NCI-H1694 treated with DMSO at 0.1 percent for 48 hours (cell line): ENCODE measurements around the gene FRG2.
"Not testable (repeated sequence)": the region's sequence is repeated elsewhere in the genome, so short reads cannot be mapped to it uniquely, and the experiment has no call there.

Experiments
- DNase-seq: peaks from one replicate; lab custom pipeline; 2025; lab: John Stamatoyannopoulos, UW

FRG2 gene

DNA sequence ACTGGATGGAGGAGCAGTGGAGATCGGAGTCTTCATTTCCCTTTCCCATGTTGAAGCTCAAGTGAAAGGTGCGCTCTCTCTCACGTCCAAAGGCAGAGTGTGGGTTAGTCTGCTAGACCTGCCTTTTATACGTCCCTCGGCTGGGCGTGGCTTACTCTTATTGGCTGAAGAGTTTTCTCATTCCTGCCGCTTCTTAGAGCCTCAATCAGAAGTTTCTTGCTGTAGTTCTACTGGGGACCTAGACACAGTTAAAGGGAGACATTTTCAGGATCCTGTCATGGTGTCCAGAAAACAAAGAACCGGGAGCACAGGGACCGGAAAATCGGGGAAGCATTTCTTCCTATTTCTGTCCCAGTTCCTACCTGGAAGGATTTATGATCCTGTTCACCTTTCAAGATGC, at the start of gene FRG2:
Gene FRG2 (minus strand): TSS at position 101 of the 400 bp plus-strand sequence. CDS start 52 bp downstream, at position 49.
- DNase-seq: not testable (repeated sequence)

DNA sequence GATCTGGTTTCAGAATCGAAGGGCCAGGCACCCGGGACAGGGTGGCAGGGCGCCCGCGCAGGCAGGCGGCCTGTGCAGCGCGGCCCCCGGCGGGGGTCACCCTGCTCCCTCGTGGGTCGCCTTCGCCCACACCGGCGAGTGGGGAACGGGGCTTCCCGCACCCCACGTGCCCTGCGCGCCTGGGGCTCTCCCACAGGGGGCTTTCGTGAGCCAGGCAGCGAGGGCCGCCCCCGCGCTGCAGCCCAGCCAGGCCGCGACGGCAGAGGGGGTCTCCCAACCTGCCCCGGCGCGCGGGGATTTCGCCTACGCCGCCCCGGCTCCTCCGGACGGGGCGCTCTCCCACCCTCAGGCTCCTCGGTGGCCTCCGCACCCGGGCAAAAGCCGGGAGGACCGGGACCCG, 41.3 kb upstream of the FRG2 start:
- not testable (repeated sequence) for DNase-seq

DNA sequence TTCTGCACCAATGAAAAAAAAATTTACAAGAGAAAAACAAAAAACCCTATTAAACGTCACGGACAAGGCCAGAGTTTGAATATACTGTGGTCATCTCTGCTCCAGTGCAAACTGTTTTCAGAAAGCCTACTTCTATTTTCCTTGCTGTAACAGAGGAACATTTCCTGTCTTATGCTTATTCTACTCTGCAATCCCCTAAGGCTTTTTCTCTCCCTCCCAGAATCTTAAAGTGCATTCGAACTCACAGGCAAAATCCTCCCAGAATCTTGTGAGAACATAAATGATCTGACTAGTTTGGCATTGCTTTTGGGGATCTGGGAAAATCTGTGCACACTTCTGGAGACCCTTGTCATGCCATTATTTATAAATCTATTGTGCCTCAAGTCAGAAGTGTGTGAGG, 37.7 kb upstream of the FRG2 start:
- DNase-seq: not testable (repeated sequence)

DNA sequence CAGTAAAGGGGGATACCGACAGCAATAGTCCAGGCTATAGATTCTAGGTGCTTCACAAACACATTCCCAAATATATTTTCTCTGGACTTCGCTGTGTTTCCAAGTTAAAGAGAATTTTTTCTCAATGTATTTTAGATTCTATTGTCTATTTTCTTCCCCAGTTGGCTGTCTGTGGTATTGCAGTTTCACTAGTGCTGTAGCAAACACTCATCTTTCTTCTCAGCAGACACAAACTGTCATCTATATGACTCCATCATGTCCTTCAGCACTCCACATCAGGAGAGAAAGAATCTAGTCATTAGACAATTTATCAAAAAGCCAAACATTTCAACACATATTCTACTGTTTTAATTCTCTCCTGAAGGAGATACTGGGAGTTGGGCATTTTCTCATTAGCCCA, 37.3 kb upstream of the FRG2 start, which contains the start of gene DBET:
Gene DBET (plus strand): TSS at position 161 of the 400 bp plus-strand sequence.
- not testable (repeated sequence) for DNase-seq

DNA sequence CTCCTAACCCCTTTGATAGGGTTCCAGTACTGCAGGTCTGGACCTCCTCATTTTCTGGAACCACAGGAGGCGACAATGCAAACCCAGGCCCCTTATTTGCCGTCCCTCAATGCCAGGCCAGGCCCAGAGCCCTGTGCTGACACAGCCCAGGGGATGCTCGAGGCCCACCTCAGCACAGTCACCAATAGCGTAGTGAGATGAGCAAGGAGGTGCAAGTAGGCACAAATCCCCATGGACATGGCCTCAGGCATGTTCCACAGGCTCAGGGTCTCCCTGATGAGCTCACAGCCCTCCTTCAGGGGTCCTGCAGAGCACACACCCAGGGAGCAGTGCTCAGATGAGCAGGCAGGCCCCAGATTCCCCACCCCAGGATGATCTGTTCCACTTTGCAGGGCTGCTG, 31.9 kb upstream of the FRG2 start:
- DNase-seq: not testable (repeated sequence)

DNA sequence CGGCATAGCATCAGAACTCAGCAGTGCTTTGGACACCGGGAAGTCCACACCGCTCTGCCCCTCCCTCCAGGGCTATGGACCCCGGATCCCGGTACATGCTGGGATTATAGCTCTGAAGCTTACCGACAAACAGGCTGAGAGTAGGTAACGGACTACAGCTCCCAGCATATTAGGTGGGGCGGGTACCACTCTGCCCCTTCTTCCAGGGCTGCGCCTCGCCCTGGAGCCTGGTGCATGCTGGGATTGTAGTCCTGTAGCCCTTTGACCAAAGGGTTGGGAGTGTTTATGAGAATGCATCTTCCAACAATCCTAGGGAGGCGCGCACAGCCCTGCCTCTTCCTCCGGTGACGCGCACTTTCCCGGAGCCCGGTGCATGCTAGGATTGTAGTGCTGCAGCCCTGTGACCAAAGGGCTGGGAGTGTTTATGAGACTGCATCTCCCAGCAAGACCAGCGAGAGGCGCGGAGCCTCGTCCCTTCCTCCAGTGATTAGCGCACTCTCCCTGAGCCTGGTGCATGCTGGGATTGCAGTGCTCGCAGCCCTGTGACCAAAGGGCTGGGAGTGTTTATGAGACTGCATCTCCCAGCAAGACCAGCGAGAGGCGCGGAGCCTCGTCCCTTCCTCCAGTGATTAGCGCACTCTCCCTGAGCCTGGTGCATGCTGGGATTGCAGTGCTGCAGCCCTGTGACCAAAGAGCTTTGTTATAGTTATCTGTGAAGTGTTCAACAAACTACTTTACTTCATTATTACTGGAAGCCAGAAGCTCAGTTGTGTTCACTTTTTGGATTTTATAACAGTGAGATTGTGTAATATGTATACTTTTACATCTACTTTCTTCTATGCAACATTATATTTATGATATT, 22.6 kb upstream of the FRG2 start:
- not testable (repeated sequence) for DNase-seq

DNA sequence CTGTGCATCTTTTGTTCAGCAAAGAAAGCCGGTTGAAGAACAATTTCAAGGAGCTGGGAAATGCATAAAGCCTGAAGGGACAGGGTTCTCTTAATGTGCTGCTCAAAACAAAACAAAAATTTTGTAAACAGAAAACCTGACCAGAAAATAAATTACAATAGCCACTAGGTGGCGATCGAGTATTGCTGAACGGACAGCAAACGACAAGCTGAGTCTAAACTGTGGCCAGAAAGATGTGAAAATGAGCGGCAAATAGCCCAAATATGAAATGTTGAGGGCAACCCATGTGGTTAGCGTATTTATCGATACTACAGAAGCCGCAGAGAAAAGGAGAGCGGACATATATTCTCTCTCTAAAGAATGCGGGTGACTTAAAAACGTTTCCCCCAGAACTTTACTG, 20.6 kb upstream of the FRG2 start:
- DNase-seq: not testable (repeated sequence)

DNA sequence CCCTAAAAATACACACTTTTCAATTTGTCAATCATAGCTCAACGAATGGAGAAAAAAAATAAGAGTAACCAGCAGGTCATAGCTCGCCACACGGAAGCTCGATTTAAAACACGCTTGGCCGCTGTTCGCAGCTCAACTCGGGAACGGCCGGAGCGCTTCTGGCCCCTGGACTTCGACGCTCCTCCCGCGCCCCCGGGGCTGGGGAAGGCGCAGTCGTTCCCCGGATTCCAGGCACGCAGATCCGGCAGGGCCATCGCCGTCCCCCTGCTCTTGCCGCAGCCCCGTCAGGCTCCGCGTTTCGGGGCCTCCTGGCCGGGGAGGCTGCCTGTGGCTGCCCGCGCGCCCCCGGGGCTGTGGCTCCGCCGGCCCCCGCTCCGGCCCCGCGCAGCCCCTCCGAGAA, 13.8 kb upstream of the FRG2 start:
- DNase-seq: not testable (repeated sequence)

DNA sequence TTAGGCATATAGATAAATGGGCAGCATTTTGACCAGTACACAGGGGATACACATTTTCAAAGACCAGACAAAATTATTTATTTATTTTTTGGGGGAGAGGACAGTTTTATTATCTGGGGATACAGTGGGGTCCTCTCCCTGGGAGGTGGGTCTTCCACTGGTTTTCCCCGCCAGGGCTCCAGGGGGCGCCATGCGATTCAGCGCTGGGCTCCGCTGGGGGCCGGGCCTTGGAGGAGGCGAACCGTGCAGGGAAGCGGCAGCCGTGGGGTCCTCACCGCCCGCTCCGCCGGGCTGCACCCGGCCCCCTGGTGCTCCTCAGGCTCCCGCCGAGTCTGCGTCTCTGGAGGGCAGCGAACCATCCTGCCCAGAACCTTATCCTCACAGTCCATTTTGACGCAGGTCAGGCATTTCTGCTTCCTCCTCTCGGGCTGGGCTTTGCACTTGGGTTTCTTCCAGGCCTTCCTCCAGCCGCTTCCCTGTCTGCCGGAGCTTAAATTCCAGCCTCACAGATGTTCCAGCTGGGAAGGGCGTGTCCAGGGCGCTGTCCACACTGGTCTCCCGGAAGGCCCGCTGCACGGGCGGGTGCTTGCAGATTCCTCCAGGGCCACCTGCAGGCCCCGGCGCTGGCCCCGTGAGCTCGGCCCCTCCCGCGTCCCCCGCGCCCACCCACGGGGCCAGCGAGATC, 10.8 kb upstream of the FRG2 start:
- not testable (repeated sequence) for DNase-seq

DNA sequence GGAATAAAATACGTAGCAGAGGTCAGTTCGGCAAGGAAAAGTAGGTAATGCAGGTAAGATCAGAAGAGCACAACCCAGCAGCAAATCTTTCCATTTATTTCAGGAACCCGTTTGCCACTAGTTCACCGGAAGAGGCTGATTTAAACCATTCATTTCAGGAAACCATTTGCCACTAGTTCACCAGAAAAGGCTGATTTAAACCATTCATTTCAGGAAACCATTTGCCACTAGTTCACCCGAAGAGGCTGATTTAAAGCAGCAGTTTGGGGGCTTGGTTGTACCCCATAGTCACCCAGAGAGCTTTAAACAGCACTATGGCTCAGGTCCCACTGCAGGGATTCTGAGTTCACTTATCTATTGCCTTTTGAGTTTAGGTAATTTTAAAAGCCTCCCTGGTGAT, 4.2 kb upstream of the FRG2 start:
- DNase-seq: not testable (repeated sequence)

DNA sequence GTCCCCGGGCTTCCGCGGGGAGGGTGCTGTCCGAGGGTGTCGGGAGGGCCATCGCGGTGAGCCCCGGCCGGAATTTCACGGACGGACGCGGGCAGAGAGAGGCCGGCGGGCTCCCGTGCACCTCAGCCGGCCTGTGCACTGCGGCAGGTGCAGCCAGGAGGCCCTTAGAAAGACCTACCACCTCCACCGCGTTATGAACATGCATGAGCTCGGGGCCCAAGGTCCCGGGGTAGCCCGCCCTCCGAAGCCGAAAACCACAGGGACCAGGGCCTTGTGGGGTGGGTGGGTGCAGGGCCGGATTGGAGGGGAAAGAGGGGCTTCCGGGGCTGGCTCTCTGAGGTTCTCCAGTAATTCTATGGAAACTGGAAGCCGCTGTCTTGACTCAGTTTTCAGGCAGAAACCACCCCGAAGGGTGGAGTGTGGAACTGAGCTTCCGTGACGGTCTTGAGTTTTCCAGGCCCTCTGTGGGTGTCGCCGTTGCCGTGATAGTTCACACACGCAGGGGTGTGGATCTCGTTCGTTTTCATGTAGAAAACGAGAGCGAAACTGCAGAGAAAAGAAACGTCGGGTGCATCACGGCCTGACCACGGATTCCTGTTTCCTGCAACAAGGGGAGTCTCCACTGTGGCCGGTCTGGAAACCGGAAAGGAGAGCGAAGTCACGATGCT, 4.3 kb downstream of the FRG2 start:
- DNase-seq: not testable (repeated sequence)

DNA sequence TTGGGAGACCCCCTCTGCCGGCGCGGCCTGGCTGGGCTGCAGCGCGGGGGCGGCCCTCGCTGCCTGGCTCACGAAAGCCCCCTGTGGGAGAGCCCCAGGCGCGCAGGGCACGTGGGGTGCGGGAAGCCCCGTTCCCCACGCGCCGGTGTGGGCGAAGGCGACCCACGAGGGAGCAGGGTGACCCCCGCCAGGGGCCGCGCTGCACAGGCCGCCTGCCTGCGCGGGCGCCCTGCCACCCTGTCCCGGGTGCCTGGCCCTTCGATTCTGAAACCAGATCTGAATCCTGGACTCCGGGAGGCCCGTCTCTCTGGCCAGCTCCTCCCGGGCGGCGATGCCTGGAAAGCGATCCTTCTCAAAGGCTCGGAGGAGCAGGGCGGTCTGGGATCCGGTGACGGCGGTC, 5.1 kb downstream of the FRG2 start:
- not testable (repeated sequence) for DNase-seq

DNA sequence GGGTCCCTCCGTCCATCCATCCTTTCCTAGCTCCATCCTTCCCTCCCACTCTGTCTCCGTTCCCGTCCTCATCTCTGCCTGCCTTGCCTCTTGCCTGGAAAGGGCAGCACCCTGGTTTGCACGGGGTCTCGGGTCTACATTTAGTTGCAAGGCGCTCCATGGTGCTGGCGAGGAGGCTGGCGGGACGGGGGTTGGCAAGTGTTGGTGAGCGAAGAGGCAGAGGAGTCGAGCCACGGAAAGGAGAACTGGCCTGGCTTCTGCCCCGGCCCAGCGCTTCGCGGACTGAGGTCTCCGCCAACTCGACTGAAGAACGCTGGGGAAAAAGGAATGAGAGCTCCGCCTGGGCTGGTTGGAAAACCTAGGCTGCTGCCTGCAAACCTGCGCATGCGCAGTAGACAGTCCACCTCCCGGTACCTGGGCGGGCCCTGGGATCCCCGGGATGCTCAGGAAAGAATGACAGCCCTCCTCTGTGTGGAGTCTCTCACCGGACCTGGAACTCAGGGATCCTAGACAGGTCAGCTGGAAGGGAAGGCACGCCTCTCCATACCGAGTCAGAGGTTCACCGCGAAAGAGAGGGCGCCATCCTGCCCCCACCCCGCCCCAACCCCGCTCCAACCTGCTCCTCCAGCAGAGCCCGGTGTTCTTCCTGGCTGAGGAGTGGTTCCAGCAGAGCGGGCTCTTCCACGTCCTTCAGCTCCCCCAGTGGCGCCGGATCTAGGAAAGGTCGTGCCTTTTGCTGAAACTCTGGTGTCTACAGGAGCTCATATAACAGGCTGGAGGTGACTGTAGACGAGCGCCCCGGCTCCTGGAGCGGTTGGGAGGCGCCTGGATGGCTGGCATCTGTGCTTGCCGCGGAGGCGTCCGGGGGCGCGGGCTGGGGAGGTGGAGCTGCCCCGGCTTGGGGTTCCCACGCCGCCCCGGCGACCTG, 6.0 kb downstream of the FRG2 start:
- DNase-seq: no peak

DNA sequence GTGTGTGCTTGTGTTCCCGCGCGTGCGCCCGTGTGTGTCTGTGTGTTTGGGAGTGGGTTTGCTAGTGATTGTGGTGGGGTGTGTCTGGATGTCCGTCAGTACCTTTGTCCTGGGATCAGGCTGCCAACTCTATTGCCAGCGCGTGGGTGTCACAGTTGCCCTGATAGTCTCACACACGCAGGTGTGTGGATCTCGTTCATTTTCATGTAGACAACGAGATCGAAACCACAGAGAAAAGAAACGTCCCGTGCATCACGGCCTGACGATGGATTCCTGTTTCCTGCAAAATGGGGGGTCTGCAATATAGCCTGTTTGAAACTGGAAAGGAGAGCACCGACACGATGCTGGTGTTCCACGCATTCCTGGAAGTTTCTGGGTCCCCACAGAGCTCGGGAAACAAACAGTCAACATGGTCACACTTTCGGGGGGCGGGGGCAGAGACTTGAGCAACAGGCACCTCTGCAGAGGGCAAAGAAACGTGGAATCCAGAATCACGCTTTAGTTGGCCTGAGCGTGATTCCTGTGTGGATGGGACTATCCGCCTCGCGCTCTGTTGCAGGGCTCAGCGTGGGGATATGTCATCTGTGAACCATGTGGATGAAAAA, 7.1 kb downstream of the FRG2 start:
- not testable (repeated sequence) for DNase-seq

DNA sequence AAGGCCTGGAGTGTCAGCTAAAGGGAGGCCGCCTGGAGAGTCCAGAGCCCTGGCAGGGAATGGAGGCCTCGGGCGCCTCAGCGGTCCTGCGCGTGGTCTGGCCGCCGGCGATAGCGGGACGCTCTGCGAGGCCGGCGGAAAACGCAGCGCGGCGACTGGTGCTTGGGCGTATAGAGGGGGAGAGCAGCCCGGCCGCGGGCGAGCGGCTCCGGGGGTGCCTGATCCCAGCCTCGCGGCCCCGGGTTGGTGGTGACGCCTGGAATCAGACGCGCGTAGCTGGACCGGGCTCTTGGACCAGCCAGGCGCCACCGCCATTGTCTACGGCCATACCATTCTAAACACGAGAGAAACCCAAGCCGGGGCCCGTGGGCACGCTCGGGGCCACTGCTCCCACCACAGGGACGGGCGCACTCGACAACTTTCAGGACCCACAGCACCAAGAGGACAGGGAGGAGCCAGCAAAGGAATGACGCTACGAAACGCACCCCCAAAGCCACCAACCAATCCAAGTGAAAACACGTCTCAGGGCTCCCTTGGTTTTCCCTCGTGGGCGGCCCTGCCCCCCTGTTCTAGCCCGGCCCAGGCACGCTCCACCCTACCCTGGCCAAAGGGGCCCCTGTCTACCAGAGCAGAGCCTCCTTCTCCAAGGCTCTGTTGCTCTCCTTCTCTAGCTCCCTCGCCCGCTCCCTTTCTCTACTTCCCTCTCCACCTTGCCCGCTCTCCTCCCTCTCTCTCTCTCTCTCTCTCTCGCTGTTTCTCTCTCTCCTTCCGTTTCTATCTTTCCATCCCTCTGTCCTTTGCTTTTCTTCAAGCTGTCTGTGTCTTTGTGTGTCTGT, 7.8 kb downstream of the FRG2 start:
- no peak for DNase-seq

DNA sequence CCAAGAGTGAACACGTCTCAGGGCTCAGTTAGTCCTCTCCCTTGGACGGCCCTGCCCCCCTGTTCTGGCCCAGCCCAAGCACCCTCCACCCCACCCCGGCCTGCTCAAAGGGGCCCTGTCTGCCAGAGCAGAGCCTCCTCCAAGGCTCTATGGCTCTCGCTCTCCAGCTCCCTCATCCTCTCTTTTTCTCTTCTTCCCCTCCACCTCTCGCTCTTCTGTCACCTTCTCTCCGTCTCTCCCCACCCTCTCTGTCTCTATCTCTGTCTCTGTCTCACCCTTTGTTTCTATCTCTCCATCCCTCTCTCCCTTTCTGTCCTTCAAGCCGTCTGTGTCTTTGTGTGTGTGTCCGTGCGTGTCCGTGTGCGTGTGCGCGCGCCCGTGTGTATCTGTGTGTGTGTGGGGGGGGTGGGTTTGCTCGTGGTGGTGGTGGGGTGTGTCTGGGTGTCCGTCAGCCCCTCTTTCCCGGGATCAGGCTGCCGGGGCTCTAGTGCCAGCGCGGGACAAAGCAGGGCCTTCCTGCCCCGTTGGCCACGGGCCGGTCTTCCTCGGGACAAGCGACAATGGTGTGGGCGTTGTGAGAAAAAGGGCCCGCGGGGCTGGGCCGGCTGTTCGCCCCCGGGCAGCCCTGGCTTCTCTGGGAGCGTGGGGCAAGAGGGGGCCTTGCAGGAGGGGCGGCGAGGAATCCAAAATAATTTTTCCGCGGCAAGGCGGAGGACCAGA, 8.7 kb downstream of the FRG2 start:
- DNase-seq: no peak

DNA sequence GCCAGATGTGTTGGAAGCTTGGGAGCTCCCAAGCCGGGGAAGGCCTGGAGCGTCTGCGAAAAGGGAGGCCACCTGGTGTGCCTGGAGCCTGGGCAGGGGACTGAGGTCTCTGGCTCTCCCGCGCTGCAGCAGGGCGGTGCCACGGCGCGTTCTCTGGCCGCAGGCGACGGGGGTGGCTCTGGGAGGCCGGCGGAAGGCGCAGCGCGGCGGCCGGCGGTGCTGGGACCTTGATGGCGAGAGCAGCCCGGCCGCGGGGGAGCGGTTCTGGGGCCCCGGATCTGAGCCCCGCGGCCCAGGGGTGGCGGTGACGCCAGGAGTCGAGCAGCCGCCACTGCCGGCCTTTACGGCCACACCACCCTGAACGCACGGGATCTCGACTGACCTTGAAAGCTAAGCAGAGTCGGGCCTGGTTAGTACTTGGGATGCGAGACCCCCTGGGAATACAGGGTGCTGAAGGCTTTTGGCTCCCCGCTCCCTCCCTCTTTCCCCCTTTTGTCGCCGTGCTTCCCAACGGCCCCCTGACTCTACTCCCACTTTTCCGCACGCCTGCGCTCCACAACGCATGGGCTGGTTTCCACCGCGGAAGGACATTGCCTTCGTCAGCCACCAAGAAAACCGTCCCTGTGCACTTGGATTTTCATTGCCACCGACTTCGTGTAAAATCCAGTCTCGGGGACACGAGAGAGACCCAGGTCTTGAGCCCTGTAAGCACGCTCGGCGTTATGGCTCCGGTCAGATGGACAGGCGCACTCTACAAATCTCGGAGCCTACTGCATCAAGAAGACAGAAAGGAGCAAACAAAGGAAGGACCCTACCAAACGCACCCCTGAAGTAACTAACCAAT, 9.5 kb downstream of the FRG2 start:
- DNase-seq: no peak
